Putamen (tissue), 1 donor: ENCODE data around the gene KDM7A.

ENCODE experiments used
- DNase-seq: peaks from one replicate; pipeline ENCODE4 v3.0.0-alpha.2; 2016; ENCODE audit warnings: low spot score

The KDM7A gene

GRCh38 chr7:140054751-140055150, 122.0 kb downstream of the KDM7A start:
- no peak for DNase-seq

- DNase-seq = no peak
Measured at GRCh38 chr7:140053812-140054539, 122.8 kb downstream of the KDM7A start.

- no peak for DNase-seq
Measured at GRCh38 chr7:140051820-140052219, 125.0 kb downstream of the KDM7A start.

GRCh38 chr7:140050100-140050499, 126.7 kb downstream of the KDM7A start:
- DNase-seq = no peak

- DNase-seq = no peak
Measured at GRCh38 chr7:140049339-140050024, 127.3 kb downstream of the KDM7A start.

- DNase-seq = no peak
Measured at GRCh38 chr7:140048989-140049338, 127.8 kb downstream of the KDM7A start.

GRCh38 chr7:140048138-140048537, 128.6 kb downstream of the KDM7A start:
- DNase-seq = no peak

- DNase-seq = no peak
Measured at GRCh38 chr7:140047197-140047596, 129.6 kb downstream of the KDM7A start.

GRCh38 chr7:140045697-140046096, 131.1 kb downstream of the KDM7A start:
- no peak for DNase-seq

- DNase-seq = no peak
Measured at GRCh38 chr7:140044251-140044650, 132.5 kb downstream of the KDM7A start.

GRCh38 chr7:140042386-140042670, 134.5 kb downstream of the KDM7A start:
- DNase-seq = no peak

- DNase-seq = no peak
Measured at GRCh38 chr7:140041659-140042385, 135.0 kb downstream of the KDM7A start.

GRCh38 chr7:140039896-140040295, 136.9 kb downstream of the KDM7A start:
- no peak for DNase-seq

- DNase-seq = no peak
Measured at GRCh38 chr7:140039066-140039465, 137.7 kb downstream of the KDM7A start.

- no peak for DNase-seq
Measured at GRCh38 chr7:140036224-140036962, 140.4 kb downstream of the KDM7A start.

- no peak for DNase-seq
Measured at GRCh38 chr7:140035400-140036223, 141.2 kb downstream of the KDM7A start.
